Epithelial cell of proximal tubule (primary cell): ENCODE results near the gene QRICH2. TPM values are rescaled to one million over a fixed set of nuclear protein-coding genes. Genes with fewer than 3 reads are reported as not detected.
"Not testable (repeated sequence)": the region's sequence is repeated elsewhere in the genome, so short reads cannot be mapped to it uniquely, and the experiment has no call there.

Experiments used
- DNase-seq: peaks from one replicate; pipeline ENCODE4 v3.0.0-alpha.2; 2011; ENCODE audit warnings: low read depth
- H3K4me3 ChIP-seq: 2 replicates; pipeline ENCODE4 v1.5.1; 2011; ENCODE audit warnings: low read depth, mild to moderate bottlenecking, low read length
- total RNA-seq: library from RNA; depleted of rRNA; stranded (reverse); fragments of >200 nt; gene quantifications from 2 replicates; pipeline ENCODE4 v1.2.3, GENCODE V29; 2015
- TF ChIP-seq, protein P1 (sequence below): conservative IDR thresholded peaks from 2 replicates; pipeline ENCODE4 v1.5.1; 2012; ENCODE audit warnings: low read depth, mild to moderate bottlenecking, low read length

The QRICH2 gene
- total RNA-seq, 1 donor from 2014 or later = 0.69 TPM

- TF ChIP-seq, protein P1, sequence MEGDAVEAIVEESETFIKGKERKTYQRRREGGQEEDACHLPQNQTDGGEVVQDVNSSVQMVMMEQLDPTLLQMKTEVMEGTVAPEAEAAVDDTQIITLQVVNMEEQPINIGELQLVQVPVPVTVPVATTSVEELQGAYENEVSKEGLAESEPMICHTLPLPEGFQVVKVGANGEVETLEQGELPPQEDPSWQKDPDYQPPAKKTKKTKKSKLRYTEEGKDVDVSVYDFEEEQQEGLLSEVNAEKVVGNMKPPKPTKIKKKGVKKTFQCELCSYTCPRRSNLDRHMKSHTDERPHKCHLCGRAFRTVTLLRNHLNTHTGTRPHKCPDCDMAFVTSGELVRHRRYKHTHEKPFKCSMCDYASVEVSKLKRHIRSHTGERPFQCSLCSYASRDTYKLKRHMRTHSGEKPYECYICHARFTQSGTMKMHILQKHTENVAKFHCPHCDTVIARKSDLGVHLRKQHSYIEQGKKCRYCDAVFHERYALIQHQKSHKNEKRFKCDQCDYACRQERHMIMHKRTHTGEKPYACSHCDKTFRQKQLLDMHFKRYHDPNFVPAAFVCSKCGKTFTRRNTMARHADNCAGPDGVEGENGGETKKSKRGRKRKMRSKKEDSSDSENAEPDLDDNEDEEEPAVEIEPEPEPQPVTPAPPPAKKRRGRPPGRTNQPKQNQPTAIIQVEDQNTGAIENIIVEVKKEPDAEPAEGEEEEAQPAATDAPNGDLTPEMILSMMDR = no peak
- DNase-seq = no peak
- H3K4me3 ChIP-seq = no peak overlapping the region
These were observed 47.9 kb downstream of the QRICH2 start for GRCh38 chr17:76260220-76260619.

GRCh38 chr17:76256430-76257050, 51.5 kb downstream of the QRICH2 start:
- not testable (repeated sequence) for H3K4me3 ChIP-seq, DNase-seq

DNA sequence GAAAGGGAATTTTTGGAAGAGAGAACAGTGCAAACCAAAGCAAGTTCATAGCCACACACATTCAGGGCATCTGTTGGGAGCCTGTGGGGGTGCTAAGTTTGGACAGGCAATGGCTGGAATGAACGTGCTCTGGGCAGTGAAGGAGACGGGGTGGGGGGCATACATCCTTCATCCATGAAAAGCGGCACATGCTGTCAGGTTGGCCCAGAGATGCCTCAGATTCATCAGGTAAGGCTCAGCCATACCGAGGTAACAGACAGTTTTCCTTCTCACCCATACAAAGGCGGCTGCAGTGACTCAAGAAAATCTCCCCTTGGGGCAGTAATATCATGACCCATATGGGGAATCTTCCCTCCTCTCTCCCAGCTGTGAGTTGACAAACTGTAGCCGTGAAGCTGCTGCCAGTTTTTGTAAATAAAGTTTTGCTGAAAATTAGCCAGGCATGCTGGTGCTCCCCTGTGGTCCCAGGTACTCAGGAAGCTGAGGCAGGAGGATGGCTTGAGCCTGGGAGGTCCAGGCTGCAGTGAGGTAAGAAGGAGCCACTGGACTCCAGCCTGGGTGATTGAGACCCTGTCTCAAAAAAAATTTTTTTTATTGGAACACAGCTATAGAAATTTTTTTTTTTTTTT, 52.2 kb downstream of the QRICH2 start:
- no peak overlapping the region for H3K4me3 ChIP-seq
- DNase-seq = no peak
- TF ChIP-seq, protein P1 = no peak

DNA sequence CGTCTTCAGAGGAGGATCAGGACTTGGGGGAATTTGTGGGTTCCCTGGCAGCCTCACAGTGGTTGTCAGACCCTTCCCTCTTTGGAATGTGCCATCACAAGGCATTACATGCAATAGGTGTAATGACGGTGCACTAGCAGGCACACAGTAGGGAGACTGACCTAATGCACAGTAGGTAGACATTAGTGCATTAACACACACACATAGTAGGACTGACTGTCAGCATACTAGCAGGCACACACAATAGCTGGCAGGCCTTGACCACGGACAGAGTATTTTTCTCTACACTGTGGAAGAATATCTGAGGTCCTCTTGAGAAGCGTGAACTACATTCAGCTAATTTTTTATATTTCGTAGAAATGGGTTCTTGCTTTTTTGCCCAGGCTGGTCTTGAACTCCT, 53.8 kb downstream of the QRICH2 start:
- DNase-seq = no peak
- TF ChIP-seq, protein P1 = no peak
- H3K4me3 ChIP-seq = no peak overlapping the region

- DNase-seq = no peak
- H3K4me3 ChIP-seq = no peak overlapping the region
- TF ChIP-seq, protein P1 = no peak
These were observed 54.2 kb downstream of the QRICH2 start for GRCh38 chr17:76253841-76254240.

DNA sequence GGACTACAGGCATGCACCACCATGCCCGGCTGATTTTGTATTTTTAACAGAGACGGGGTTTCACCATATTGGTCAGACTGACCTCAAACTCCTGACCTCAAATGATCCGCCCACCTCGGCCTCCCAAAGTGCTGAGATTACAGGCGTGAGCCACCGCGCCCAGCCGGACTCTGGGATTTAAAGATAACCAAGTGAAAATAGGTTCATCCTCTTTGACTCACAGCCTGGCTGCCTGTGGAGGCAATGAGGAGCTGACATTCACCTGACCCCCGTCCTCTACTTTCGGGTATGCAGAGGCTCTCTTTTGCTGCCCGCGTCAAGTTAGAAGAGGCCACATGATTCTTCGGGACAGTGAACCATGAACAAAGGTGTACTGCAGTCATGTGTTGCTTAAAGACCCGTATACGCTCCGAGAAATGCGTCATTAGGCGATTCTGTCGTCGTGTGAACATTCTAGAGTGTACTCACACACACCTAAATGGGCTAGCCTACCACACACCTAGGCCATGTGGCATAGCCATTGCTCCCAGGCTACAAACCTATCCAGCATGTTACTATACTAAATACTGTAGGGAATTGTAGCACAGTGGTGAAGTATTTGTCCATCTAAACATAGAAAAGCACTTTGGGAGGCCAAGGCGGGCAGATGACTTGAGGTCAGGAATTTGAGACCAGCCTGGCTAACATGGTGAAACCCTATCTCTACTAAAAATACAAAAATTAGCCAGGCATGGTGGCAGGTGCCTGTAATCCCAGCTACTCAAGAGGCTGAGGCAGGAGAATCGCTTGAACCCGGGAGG, 54.9 kb downstream of the QRICH2 start:
- DNase-seq, H3K4me3 ChIP-seq: not testable (repeated sequence)

- H3K4me3 ChIP-seq = no peak overlapping the region
- TF ChIP-seq, protein P1 = no peak
- DNase-seq = peak; percentile 100
These were observed 55.8 kb downstream of the QRICH2 start for GRCh38 chr17:76252040-76252954.
